ENCODE results near the gene ATP2B2. TPM values are rescaled to one million over a fixed set of nuclear protein-coding genes. Genes with fewer than 3 reads are reported as not detected.

ATP2B2 gene
- total RNA-seq, 4 donors from 2014 or later = 0.29 to 9.5 (median 4.4) TPM

DNA sequence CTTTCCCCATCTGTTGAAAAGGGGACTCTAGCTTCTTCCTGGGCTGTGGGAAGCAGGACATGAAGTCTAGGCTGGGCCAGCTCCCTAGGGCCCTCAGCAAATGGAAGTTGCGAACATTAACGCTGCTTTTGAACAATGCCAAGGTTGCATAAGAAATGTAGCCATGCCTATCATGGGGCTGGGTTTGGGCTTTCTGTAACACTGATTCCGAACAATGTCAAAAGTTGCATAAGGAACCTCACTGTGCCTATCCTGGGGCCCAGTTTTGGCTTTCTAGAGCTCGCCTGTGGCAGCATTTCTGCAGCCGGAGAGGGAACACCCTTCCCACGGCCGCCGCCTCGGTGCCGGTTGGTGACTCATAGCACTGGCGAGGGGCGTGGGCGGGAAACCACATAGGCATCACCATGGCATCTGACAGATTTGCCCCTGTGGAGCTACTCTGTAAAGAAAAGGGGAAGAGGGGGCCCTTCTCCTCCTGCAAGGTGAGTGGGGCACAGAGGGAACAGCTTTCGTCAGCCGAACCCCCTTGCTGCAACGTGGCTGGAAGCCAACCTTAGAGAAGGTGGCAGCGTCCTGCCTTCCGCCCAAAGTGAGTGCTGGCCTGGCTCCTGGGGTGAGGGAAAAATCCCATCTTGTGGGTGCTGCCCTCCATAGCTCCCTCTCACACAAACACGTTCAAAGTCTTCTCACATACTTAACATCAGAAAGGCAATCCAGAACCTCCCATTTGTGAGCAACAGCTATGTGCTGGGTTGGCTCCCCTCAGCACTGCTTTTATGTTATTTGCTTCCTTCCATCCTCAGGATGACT is 46.6 kb upstream of the ATP2B2 start:
- Histone ChIP-seq H3K27me3 (no peaks in the 10 kb centered on the region), H3K9me3 (no peaks in the 10 kb centered on the region)
- intact Hi-C loops (cut with DNase I; ENCODE audit: low total_unique reads) = no loop called here

DNA sequence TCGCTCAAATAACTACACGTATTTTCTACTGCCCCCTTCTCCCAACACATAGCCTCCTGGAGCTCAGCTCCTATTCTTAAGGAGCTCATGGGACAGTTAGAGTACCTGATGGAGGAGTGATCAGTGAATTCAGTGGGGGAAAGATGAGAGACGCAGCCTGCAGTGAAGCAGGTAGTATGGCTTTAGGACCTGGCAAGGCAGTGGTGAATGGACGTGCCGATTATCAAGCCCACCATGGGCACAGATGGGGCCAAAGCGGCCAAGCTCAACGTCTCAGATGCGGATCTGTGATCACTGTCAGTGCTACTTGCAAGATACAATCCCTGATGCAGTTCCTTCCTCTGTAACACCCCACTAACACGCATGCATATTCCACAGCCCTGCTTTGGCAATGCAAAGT is 45.8 kb upstream of the ATP2B2 start:
- no peaks in the 10 kb centered on the region for H3K36me3 ChIP-seq
- H3K27ac ChIP-seq = no peak overlapping the region
- TF ChIP-seq CTCF (IDR thresholded peaks at IDR 0.05) (no peak), POLR2A (IDR thresholded peaks at IDR 0.05) (no peak)
- H3K4me1 ChIP-seq = no peaks in the 10 kb centered on the region
- H3K27me3 ChIP-seq = no peaks in the 10 kb centered on the region
- DNase-seq = no peak
- intact Hi-C loops (cut with DNase I; ENCODE audit: low total_unique reads) = no loop called here
- H3K9me3 ChIP-seq = no peaks in the 10 kb centered on the region
- H3K4me3 ChIP-seq = no peak overlapping the region

More for the DNA sequence above, 46.6 kb upstream of the ATP2B2 start:
- Histone ChIP-seq H3K36me3 (no peaks in the 10 kb centered on the region), H3K4me1 (no peaks in the 10 kb centered on the region), H3K4me3 (no peak overlapping the region), H3K27ac (no peak overlapping the region)
- DNase-seq = peak in 1 of 2 donors; percentile 20
- TF ChIP-seq POLR2A (IDR thresholded peaks at IDR 0.05) = no peak

DNA sequence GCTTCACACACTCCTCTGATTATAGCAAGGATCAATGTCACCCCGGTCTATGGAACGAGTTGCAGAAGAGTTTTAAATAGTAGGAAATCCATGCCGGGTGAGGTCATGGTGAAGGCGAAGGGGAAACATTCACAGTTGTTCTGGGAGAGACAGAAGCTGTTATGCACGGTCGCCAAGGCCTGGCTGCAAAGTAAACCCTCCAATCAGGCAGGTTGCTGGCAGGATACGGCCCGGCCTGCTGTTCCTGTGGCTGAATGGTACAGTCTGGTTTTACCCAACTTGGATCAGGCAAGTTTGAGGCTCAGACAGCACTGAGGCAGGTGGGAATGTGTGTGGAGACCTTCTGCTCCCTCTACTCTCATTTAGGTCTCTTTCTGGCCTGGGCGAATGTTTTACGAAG is 45.3 kb upstream of the ATP2B2 start:
- no peaks in the 10 kb centered on the region for H3K27me3 ChIP-seq
- no peak for TF ChIP-seq POLR2A (IDR thresholded peaks at IDR 0.05)
- no peak for TF ChIP-seq CTCF (IDR thresholded peaks at IDR 0.05)
- intact Hi-C loops (cut with DNase I; ENCODE audit: low total_unique reads) = no loop called here
- no peak for DNase-seq
- no peaks in the 10 kb centered on the region for H3K9me3 ChIP-seq
- no peak overlapping the region for H3K27ac ChIP-seq
- H3K36me3 ChIP-seq = no peaks in the 10 kb centered on the region
- H3K4me1 ChIP-seq = no peaks in the 10 kb centered on the region
- no peak overlapping the region for H3K4me3 ChIP-seq

- no peak for DNase-seq
- H3K36me3 ChIP-seq = no peaks in the 10 kb centered on the region
- H3K9me3 ChIP-seq = no peaks in the 10 kb centered on the region
- TF ChIP-seq POLR2A (IDR thresholded peaks at IDR 0.05) (no peak), CTCF (IDR thresholded peaks at IDR 0.05) (no peak)
- H3K27me3 ChIP-seq = no peaks in the 10 kb centered on the region
- no peaks in the 10 kb centered on the region for H3K4me1 ChIP-seq
- H3K27ac ChIP-seq = no peak overlapping the region
- intact Hi-C loops (cut with DNase I; ENCODE audit: low total_unique reads) = no loop called here
- no peak overlapping the region for H3K4me3 ChIP-seq
Observed at GRCh38 chr3:10549617-10550230, 44.3 kb upstream of the ATP2B2 start.

GRCh38 chr3:10548992-10549391 is 43.6 kb upstream of the ATP2B2 start:
- Histone ChIP-seq H3K27me3 (no peaks in the 10 kb centered on the region), H3K36me3 (no peaks in the 10 kb centered on the region), H3K27ac (no peak overlapping the region), H3K4me1 (no peaks in the 10 kb centered on the region), H3K4me3 (no peak overlapping the region), H3K9me3 (no peaks in the 10 kb centered on the region)
- no peak for DNase-seq
- intact Hi-C loops (cut with DNase I; ENCODE audit: low total_unique reads) = no loop called here
- no peak for TF ChIP-seq CTCF (IDR thresholded peaks at IDR 0.05)
- TF ChIP-seq POLR2A (IDR thresholded peaks at IDR 0.05) = no peak

All from uterus (tissue), 4 donors.